ENCODE measurements around the gene G6PC3. TPM values are rescaled to one million over a fixed set of nuclear protein-coding genes. Genes with fewer than 3 reads are reported as not detected.

Gene G6PC3
- total RNA-seq, 2 donors from 2014 or later: 36.0 to 41.1 TPM

GRCh38 chr17:44065668-44066203 lies 4.8 kb upstream of the G6PC3 start:
- no peaks in the 10 kb centered on the region for H3K27me3 ChIP-seq
- H3K27ac ChIP-seq: peak overlapping the region; percentile 95 to 97
- no peak for DNase-seq (ENCODE audit: low spot score)
- H3K36me3 ChIP-seq: peaks cover 15% of the 10 kb centered on the region
- TF ChIP-seq CTCF (IDR thresholded peaks at IDR 0.05): no peak
- H3K9me3 ChIP-seq: no peaks in the 10 kb centered on the region
- H3K4me1 ChIP-seq: peaks cover 0 to 42% of the 10 kb centered on the region in 2 donors
- H3K4me3 ChIP-seq: peak overlapping the region; percentile 72 to 74

GRCh38 chr17:44066204-44066930 lies 4.2 kb upstream of the G6PC3 start, which contains the start of gene LSM12:
Gene LSM12, minus strand, starts transcription at chr17:44066671. Its CDS starts 84 bp downstream, at chr17:44066587.
- H3K27ac ChIP-seq: peak within 1 kb of the TSS; percentile 95 to 97
- no peaks in the 10 kb centered on the region for H3K9me3 ChIP-seq
- peaks cover 0 to 43% of the 10 kb centered on the region in 2 donors for H3K4me1 ChIP-seq
- no peaks in the 10 kb centered on the region for H3K27me3 ChIP-seq
- no peak for TF ChIP-seq CTCF (IDR thresholded peaks at IDR 0.05)
- H3K36me3 ChIP-seq: peaks cover 15% of the 10 kb centered on the region
- DNase-seq (ENCODE audit: low spot score): peak; percentile 85
- peak within 1 kb of the TSS; percentile 72 to 74 for H3K4me3 ChIP-seq

DNA sequence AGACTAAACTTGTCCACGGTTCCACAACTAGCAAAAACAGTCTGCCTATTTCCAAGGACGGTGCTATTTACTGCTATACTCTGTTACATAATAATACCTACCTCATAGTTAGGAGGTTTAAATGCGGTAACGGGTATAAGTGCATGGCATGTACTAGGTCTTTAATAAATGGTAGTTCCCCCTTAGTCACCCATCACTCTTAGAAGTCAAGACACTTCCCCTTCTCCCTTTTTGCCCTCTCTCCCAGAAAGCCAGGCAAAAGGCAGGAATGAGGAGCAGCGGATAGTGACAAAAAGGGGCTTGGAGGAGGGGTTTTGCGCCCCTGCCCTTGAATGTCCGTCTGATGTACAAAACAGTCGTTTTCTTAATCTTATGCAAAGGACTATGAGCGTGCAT lies 3.0 kb upstream of the G6PC3 start:
- DNase-seq (ENCODE audit: low spot score): no peak
- H3K4me1 ChIP-seq: peaks cover 0 to 46% of the 10 kb centered on the region in 2 donors
- TF ChIP-seq CTCF (IDR thresholded peaks at IDR 0.05): no peak
- H3K27ac ChIP-seq: peak overlapping the region in 1 of 2 donors; percentile 97
- peaks cover 14% of the 10 kb centered on the region for H3K36me3 ChIP-seq
- H3K27me3 ChIP-seq: no peaks in the 10 kb centered on the region
- no peak overlapping the region for H3K4me3 ChIP-seq
- no peaks in the 10 kb centered on the region for H3K9me3 ChIP-seq

DNA sequence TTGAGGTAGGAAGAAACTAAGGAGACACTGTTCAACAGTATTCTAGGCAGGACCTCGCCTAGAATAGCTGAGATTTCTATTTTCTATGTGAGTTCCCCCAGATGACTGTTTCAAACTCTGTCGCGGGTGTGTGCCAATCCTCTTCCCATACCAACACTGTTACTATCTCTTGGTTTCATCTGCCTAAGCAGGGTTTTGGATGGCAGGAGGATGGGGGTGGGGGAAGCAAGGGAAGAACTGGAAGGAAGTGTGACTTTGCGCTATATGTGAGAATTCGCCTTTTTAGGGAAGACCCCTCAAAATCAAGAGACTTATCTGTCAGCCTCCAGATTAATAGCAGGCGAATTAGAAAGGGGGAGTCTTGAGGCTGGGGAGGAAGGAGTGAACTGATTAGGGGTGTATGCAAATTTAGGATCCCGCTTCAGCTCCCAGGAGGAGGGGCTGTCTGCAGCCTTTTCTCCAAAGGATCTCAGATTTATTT lies 521 bp upstream of the G6PC3 start:
- Histone ChIP-seq H3K27me3 (no peaks in the 10 kb centered on the region), H3K4me3 (peak overlapping the region; percentile 53 to 65), H3K4me1 (peaks cover 0 to 40% of the 10 kb centered on the region in 2 donors), H3K9me3 (no peaks in the 10 kb centered on the region), H3K36me3 (no peaks in the 10 kb centered on the region), H3K27ac (peak overlapping the region; percentile 85 to 89)
- DNase-seq (ENCODE audit: low spot score): no peak
- no peak for TF ChIP-seq CTCF (IDR thresholded peaks at IDR 0.05)

DNA sequence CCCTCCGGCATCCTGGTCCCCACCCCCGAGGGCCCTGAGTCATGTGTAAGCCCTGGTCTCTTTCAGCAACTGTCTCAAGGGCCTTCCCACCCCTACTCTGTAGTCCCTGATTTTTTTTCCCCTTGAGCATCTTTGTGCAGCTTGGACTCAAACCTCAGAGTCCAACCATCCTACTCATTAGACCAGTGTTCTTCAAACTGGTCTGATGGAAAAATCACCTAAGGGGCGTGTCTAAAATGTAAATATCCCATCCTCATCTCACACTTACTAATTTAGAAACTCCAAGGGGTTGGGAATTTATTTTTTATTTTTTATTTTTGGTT lies 624 bp downstream of the G6PC3 start:
- Histone ChIP-seq H3K27me3 (no peaks in the 10 kb centered on the region), H3K9me3 (no peaks in the 10 kb centered on the region), H3K4me3 (peak overlapping the region; percentile 53 to 65), H3K4me1 (peaks cover 0 to 30% of the 10 kb centered on the region in 2 donors), H3K36me3 (peaks cover 9% of the 10 kb centered on the region), H3K27ac (peak overlapping the region; percentile 85 to 89)
- DNase-seq (ENCODE audit: low spot score): no peak
- no peak for TF ChIP-seq CTCF (IDR thresholded peaks at IDR 0.05)
